NCI-H2171 treated with DMSO at 0.1 percent for 48 hours (cell line): ENCODE measurements around the gene ZBTB20.

Experiments used
- DNase-seq: peaks from one replicate; lab custom pipeline; 2025; lab: John Stamatoyannopoulos, UW

ZBTB20 gene

GRCh38 chr3:114285648-114286230 lies 861.3 kb downstream of the ZBTB20 start:
- DNase-seq = no peak

DNA sequence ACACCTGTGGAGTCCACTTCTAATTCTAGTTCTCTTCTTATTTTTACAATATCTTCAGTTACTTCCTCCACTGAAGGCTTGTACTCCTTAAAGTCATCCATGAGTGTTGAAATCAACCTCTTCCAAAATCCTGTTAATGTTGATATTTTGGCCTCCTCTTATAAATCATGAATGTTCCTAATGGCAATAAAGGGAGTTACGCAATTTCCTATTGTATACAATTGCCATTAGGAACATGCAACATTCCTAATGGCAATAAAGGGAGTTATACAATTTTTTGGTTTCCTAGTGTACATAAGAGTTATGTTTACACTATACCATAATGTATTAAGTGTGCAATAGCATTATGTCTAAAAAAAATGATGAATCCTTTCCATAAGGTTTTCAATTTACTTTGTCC lies 862.4 kb downstream of the ZBTB20 start:
- no peak for DNase-seq
